ENCODE measurements around the gene C1orf116. TPM values are rescaled to one million over a fixed set of nuclear protein-coding genes. Genes with fewer than 3 reads are reported as not detected.

Gene C1orf116
- total and polyA plus RNA-seq, 12 donors, result 0.07 to 1.5 (median 0.64) TPM

DNA sequence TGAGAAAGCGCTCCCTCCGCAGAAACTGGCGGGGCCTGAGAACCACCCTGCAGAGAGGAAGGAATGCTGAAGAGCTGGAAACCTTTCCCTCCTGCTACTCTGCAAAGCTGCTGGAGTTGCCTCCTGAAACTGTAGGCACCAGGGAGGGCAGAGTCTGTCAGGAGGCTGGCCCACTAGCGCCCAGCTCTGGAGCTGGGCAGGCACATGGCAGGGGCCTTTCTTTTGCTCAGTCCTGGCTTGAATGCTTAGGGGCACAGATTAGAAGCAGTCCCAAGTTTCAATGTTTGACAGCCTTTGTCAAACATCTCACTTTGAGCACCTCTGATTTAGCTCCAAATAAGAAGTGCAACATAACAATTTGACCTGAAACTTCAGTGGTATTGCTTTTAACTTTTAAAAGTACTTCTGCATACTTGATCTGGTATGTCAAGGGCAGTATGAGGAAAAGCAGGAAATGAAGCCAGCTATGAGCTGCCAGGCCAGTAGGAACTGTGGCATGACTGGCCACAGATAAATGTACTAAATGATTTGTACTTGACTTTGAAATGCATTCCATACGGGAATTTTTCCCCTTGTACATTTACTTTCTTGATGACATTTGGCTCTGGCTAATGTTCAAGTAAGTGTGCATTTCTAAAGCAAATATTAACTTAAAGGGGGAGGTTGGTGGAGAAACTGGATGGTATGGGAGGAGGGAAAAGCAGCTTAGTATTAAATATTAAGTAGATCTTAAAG is 7.2 kb downstream of the C1orf116 start:
- Histone ChIP-seq H3K9me3 (no peaks in the 10 kb centered on the region), H3K27ac (peak overlapping the region; percentile 70 to 96 (median 90)), H3K4me1 (peaks cover 2 to 62% (median 33%) of the 10 kb centered on the region in 9 donors), H3K27me3 (peaks cover 0 to 8% (median 4%) of the 10 kb centered on the region in 7 donors), H3K36me3 (no peaks in the 10 kb centered on the region), H3K4me3 (no peak overlapping the region)
- DNase-seq (peak in 1 of 2 donors; percentile 20), ATAC-seq (peak; percentile 62 to 84 (median 76))
- WGBS, 2 donors, result 13 to 24% methylated on average over 5 of the region's 5 CpGs
- intact Hi-C loops (cut with DNase I), result no loop called here
- TF ChIP-seq, protein P1, sequence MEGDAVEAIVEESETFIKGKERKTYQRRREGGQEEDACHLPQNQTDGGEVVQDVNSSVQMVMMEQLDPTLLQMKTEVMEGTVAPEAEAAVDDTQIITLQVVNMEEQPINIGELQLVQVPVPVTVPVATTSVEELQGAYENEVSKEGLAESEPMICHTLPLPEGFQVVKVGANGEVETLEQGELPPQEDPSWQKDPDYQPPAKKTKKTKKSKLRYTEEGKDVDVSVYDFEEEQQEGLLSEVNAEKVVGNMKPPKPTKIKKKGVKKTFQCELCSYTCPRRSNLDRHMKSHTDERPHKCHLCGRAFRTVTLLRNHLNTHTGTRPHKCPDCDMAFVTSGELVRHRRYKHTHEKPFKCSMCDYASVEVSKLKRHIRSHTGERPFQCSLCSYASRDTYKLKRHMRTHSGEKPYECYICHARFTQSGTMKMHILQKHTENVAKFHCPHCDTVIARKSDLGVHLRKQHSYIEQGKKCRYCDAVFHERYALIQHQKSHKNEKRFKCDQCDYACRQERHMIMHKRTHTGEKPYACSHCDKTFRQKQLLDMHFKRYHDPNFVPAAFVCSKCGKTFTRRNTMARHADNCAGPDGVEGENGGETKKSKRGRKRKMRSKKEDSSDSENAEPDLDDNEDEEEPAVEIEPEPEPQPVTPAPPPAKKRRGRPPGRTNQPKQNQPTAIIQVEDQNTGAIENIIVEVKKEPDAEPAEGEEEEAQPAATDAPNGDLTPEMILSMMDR (IDR thresholded peaks at IDR 0.05), result no peak

DNA sequence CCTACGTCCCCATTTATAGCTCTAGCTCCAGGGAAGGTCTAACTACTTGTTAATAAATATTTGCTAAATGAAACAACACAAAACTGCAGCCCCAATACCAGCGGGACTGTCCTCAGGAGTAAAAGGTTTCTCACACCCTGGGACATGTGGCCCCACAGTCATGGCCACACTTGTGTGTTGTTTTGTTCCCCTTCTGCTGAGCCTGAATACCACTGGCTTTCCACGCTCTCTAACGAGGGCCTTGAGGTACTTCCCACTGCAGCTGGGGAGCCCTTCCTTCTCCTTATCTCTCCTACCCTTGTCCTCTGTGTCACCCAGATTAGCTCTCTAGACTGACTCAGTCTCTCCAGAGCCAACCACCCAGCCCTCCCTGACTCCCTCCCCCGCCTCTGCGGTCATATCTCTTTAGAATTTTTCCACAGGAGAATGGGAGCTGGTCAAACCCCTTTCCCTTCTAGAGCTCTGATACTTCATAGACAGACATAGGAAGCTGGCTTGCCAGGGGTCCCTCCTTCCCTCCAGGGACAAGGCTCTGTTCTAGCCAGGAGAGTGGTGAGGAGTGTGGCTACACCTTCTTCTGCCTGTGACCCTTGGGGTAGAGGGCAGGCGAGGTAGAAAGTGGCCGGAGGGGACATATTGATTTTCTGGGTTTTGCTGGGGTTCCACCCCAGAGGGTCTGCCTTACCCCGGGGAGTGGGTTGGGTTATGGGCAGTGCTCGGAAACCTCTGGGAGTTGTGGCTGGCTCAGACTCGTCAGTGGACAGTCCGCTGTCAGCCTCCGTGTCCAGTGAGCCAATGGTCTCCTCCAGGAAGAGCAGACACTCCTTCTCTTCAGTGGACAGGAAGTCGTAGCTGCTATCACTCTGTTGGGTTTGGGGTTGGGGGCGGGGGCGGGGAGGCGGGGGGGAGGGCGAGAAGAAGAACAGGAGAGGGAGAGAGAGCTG is 8.1 kb downstream of the C1orf116 start:
- intact Hi-C loops (cut with DNase I), result no loop called here
- DNase-seq, result peak in 1 of 2 donors; percentile 29
- TF ChIP-seq, protein P1 (IDR thresholded peaks at IDR 0.05), result no peak

DNA sequence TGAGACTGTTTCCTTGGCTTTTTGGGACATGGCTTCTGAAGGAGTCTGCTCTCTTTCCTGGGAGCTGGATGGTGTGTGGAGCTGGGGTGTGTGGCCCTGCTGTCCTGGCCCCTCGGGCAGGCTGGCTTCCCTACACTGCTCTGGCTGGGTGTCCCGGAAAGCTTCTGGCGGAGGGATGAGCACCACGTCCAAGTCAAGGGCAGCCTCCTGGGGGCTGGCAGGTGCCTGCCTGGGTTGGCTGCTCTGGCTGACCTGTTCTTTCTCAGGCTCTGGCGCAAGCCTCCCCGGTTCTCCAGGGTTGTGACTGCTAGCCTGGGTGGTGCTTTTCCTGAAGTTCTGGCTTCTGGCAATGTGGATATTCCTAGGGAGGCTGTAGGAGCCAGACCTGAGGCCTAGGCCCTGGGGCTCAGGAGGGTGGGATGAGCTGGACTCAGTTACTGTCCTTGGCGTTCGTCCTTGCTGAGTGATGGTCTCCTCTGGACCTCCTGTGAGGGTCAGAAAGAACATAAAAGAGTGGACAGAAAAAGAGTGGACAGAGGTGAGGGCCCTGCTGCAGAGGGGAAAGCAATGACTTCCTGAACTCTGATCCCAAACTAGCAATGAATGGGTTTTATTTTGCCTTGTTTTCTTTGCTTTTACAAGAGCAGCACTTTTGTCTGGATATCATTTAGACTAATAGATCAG is 9.4 kb downstream of the C1orf116 start:
- TF ChIP-seq, protein P1 (IDR thresholded peaks at IDR 0.05), result no peak
- DNase-seq (peak in 1 of 2 donors; percentile 31), ATAC-seq (peak in 3 of 8 donors; percentile 13 to 39 (median 27))
- H3K27ac ChIP-seq, result peak overlapping the region in 9 of 10 donors; percentile 81 to 96 (median 90)
- WGBS, 2 donors, result 58 to 64% methylated on average over 8 of the region's 8 CpGs
- intact Hi-C loops (cut with DNase I), result no loop called here
- H3K4me3 ChIP-seq, result no peak overlapping the region
- H3K9me3 ChIP-seq, result no peaks in the 10 kb centered on the region
- H3K36me3 ChIP-seq, result no peaks in the 10 kb centered on the region
- no peaks in the 10 kb centered on the region for H3K27me3 ChIP-seq
- H3K4me1 ChIP-seq, result peaks cover 2 to 62% (median 34%) of the 10 kb centered on the region in 9 donors

More for the DNA sequence above, 8.1 kb downstream of the C1orf116 start:
- 40 to 42% methylated on average over 18 of the region's 18 CpGs for WGBS, 2 donors
- H3K36me3 ChIP-seq, result no peaks in the 10 kb centered on the region
- no peak overlapping the region for H3K4me3 ChIP-seq
- no peaks in the 10 kb centered on the region for H3K9me3 ChIP-seq
- H3K27me3 ChIP-seq, result peaks cover 0 to 6% (median 0%) of the 10 kb centered on the region in 7 donors
- ATAC-seq, result peak; percentile 19 to 74 (median 48)
- peak overlapping the region; percentile 70 to 96 (median 90) for H3K27ac ChIP-seq
- peaks cover 2 to 62% (median 33%) of the 10 kb centered on the region in 9 donors for H3K4me1 ChIP-seq
